Ascending aorta (tissue), 2 donors: ENCODE data around the gene FPR3. TPM values are rescaled to one million over a fixed set of nuclear protein-coding genes. Genes with fewer than 3 reads are reported as not detected.

ENCODE experiments used
- DNase-seq, 2 donors: peaks; one replicate each; pipeline ENCODE4 v3.0.0-alpha.2; 2019; ENCODE audit warnings: low spot score in 2 of 2
- H3K27ac ChIP-seq, 2 donors: fragments of 200-600 bp; sonication (generic); one replicate each; pipeline ENCODE4 v1.5.1; 2016 to 2017; ENCODE audit warnings: mild to moderate bottlenecking in 1 of 2
- H3K27me3 ChIP-seq: fragments of 200-600 bp; sonication (generic); one replicate; pipeline ENCODE4 v1.5.1; 2017
- H3K36me3 ChIP-seq, 2 donors: fragments of 200-600 bp; sonication (generic); one replicate each; pipeline ENCODE4 v1.5.1; 2016
- H3K4me1 ChIP-seq, 2 donors: fragments of 200-600 bp; sonication (generic); one replicate each; pipeline ENCODE4 v1.5.1; 2016 to 2017; ENCODE audit warnings: mild to moderate bottlenecking in 1 of 2
- H3K4me3 ChIP-seq, 2 donors: fragments of 200-600 bp; sonication (generic); one replicate each; pipeline ENCODE4 v1.5.1; 2016 to 2017; ENCODE audit warnings: mild to moderate bottlenecking in 1 of 2
- H3K9me3 ChIP-seq, 2 donors: fragments of 200-600 bp; sonication (generic); one replicate each; pipeline ENCODE4 v1.5.1; 2016
- intact Hi-C: fragments of 100-400 bp; cut with DNase I; formaldehyde crosslinking; loops from one replicate; pipeline ENCODE4 v1.15.1; 2023
- total RNA-seq: library from RNA; depleted of rRNA; stranded (reverse); fragments of >200 nt; gene quantifications from one replicate; pipeline ENCODE4 v1.1.0, GENCODE V29; 2016
- TF ChIP-seq, protein P1 (sequence below), 3 experiments: fragments of 200-600 bp in 2 of 3; fragments of 450-650 bp in 1 of 3; sonication (generic) in 2 of 3; IDR thresholded peaks; one replicate each; pipeline ENCODE4 v1.5.1; 2016 to 2019; ENCODE audit warnings: antibody characterized with exemption in 3 of 3, mild to moderate bottlenecking in 1 of 3, moderate library complexity in 1 of 3

FPR3 gene
- total RNA-seq, 1 donor from 2014 or later: 16.0 TPM

DNA sequence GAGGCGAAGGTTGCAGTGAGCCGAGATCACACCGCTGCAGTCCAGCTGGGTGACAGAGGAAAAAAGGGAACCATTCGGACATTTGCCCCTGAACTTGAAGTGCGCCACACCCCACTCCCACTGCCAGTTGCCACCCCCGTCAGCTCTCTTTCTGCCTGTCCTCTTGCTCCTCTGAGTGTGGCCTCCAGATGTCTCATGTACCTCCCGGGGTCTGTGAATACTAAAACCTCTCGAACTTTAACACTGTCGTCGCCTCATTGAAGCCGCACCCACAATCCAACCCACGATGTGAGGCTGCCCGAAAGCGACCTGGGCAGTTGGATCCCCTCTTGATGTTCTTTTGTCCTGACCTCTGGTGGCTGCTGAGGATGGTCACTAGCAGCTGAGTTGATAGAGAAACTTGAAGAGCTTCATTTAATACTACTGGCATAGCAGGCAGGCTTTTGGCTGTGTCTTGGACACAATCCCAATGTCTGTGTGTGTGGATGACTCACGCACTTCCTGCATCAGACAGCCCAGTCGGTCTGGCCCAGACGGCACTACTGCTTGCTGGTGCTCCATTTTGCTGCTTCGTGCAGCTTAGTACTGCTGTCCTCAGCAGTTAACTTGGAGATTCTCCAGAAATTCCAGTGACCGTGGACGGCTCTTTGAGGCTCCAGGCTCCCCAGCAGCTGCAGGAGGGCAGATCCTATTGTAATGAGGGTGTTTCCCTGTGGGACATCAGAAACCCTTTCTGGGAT lies 4.2 kb downstream of the FPR3 start:
- intact Hi-C loops: no loop called here
- TF ChIP-seq, protein P1, sequence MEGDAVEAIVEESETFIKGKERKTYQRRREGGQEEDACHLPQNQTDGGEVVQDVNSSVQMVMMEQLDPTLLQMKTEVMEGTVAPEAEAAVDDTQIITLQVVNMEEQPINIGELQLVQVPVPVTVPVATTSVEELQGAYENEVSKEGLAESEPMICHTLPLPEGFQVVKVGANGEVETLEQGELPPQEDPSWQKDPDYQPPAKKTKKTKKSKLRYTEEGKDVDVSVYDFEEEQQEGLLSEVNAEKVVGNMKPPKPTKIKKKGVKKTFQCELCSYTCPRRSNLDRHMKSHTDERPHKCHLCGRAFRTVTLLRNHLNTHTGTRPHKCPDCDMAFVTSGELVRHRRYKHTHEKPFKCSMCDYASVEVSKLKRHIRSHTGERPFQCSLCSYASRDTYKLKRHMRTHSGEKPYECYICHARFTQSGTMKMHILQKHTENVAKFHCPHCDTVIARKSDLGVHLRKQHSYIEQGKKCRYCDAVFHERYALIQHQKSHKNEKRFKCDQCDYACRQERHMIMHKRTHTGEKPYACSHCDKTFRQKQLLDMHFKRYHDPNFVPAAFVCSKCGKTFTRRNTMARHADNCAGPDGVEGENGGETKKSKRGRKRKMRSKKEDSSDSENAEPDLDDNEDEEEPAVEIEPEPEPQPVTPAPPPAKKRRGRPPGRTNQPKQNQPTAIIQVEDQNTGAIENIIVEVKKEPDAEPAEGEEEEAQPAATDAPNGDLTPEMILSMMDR (IDR thresholded peaks at IDR 0.05): no peak
- Histone ChIP-seq H3K27ac (peak overlapping the region; percentile 53 to 59), H3K4me1 (peaks cover 0 to 7% of the 10 kb centered on the region in 2 donors), H3K36me3 (no peaks in the 10 kb centered on the region), H3K4me3 (peak overlapping the region in 1 of 2 donors; percentile 28), H3K9me3 (no peaks in the 10 kb centered on the region), H3K27me3 (no peaks in the 10 kb centered on the region)
- peak; percentile 67 to 89 for DNase-seq

DNA sequence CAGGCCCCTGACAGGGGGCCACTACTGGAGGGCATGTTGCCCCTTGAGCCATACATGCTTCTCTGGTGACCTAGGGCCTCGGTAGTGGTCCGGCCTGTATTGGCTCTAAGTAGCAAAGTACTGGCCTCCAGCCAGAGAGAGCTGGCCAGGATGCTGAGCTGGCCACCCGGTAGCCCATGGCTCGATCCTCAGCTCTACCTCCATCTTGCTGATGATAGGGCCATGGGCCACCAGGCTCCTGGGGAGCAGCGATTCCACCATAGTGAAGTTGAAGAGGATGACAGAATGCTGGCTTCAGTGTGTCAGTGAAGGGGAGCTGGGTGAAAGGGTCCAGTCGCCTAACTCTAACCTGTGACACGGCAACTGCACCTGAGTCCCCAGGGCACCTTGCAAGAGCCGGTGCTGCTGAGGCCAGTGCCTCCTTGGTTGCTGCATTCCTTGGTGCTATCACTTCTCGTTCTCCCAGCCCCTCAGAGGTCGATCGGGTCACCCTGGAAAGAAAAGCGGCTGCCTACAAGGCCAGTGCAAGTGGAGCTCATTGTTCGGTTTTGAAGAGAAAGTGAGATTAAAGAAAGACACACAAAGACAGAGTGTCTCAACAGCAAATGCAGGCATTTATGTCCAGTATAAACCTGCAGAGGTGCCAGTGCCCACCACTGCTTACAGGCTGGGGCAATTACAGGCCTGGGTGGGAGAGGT lies 5.0 kb downstream of the FPR3 start:
- Histone ChIP-seq H3K4me3 (peak overlapping the region in 1 of 2 donors; percentile 28), H3K27ac (peak overlapping the region; percentile 47 to 53)
- no peak for DNase-seq

DNA sequence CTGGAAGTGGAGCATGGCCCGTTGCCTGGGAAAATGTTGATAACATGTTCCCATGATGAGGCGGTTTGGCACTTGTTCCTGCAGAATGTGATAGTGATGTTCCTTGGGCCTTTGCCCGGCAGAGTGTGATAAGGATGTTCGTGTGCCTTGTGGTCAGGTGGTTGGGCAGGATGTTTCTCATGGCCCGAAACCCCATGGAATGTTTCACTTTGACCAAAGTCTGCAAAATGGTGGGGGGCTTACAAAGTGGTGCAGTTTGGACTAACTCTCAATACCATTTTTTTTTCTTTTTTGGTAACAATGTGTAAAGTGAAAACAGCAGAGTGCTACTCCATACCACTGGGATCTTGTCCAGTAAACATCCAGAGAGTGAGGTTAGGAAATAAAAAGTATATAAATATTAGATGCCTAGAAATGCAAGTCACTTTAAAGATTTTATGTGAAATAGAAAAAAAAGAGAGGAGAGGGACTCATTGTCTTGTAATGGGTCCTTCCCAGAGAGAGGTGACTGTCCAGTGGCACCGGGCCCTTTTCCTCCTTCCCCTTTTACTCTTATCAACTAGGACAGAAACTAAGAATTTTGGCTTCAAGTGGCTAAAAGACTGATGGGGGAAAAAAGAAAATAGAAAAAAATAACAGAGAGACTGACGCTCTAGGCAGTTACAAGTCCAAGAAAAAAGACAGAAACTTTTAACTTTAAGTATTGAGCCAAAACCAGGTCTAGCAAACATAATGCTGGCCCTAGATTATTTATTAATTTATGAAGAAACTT lies 5.7 kb downstream of the FPR3 start:
- H3K36me3 ChIP-seq: no peaks in the 10 kb centered on the region
- H3K4me1 ChIP-seq: peaks cover 0 to 7% of the 10 kb centered on the region in 2 donors
- TF ChIP-seq, protein P1 (IDR thresholded peaks at IDR 0.05): no peak
- no peaks in the 10 kb centered on the region for H3K9me3 ChIP-seq
- DNase-seq: no peak
- intact Hi-C loops: no loop called here
- no peak overlapping the region for H3K4me3 ChIP-seq
- peak overlapping the region in 1 of 2 donors; percentile 47 for H3K27ac ChIP-seq
- H3K27me3 ChIP-seq: no peaks in the 10 kb centered on the region

More for the DNA sequence above, 5.0 kb downstream of the FPR3 start:
- TF ChIP-seq, protein P1 (IDR thresholded peaks at IDR 0.05): no peak
- Histone ChIP-seq H3K9me3 (no peaks in the 10 kb centered on the region), H3K4me1 (peaks cover 0 to 7% of the 10 kb centered on the region in 2 donors), H3K27me3 (no peaks in the 10 kb centered on the region), H3K36me3 (no peaks in the 10 kb centered on the region)
- intact Hi-C loops: no loop called here

DNA sequence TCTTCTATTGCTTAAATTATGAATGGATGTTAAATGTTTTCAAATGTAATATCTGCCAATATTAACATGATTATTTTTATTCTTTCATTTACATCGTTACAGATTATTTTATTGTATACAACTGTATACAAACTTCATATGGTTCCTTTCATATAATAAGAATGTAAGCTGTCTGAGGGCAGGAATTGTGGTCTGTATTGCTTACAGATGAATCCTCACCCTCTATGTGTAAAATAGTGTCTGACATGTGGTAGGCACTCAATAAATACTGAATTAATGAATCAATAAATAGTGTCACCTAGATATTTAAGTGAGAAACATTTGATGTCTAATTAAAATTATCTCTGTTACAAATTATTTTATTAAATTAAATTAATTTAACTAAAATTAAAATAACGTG lies 7.8 kb downstream of the FPR3 start:
- TF ChIP-seq, protein P1 (IDR thresholded peaks at IDR 0.05): no peak
- H3K9me3 ChIP-seq: no peaks in the 10 kb centered on the region

DNA sequence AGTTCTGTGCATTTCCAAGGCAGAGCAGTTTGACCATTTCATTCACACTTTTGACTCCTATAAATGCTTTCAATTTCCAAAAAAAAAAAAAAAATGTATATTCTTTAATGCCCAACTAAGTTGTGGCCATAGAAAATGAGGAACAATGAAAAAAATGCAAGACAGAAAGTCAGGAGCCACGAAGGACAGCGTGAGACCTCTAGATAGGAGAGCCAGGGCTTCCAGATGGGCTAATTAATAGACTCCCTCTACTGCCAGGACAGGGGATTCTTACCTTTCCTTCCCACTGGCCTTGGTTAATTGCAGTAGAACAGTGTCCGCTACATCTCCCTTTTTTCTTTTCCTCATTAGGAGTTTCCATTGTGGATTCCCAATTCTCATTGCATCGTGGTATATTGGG lies 8.6 kb downstream of the FPR3 start:
- intact Hi-C loops: no loop called here
- peaks cover 0 to 7% of the 10 kb centered on the region in 2 donors for H3K4me1 ChIP-seq
- H3K4me3 ChIP-seq: no peak overlapping the region
- no peak overlapping the region for H3K27ac ChIP-seq
- TF ChIP-seq, protein P1 (IDR thresholded peaks at IDR 0.05): no peak
- no peaks in the 10 kb centered on the region for H3K27me3 ChIP-seq
- no peaks in the 10 kb centered on the region for H3K9me3 ChIP-seq
- no peak for DNase-seq
- no peaks in the 10 kb centered on the region for H3K36me3 ChIP-seq

More for the DNA sequence above, 7.8 kb downstream of the FPR3 start:
- Histone ChIP-seq H3K4me3 (no peak overlapping the region), H3K4me1 (peaks cover 0 to 7% of the 10 kb centered on the region in 2 donors), H3K27ac (no peak overlapping the region), H3K36me3 (no peaks in the 10 kb centered on the region), H3K27me3 (no peaks in the 10 kb centered on the region)
- intact Hi-C loops: no loop called here
- DNase-seq: no peak
